Activated T-helper 2 cell treated with anti-CD3 and anti-CD28 coated beads, Interferon-gamma antibody, Interleukin-2, Interleukin-4, amounts not matched to agents 10 μg/mL and 5 μg/mL and 100 μg/mL, durations not matched to agents 14 hours and 24 hours and 36 hours (primary cell): ENCODE data around the gene RBBP8NL. TPM values are rescaled to one million over a fixed set of nuclear protein-coding genes. Genes with fewer than 3 reads are reported as not detected.

ENCODE experiments used
- DNase-seq: peaks from one replicate; pipeline ENCODE4 v3.0.0; 2021; ENCODE audit warnings: low spot score
- H3K27ac Mint-ChIP-seq: one replicate; pipeline ENCODE4 v1.8.0; 2021; ENCODE audit warnings: mixed read lengths
- H3K27me3 Mint-ChIP-seq: one replicate; pipeline ENCODE4 v1.8.0; 2021; ENCODE audit warnings: low read depth, mixed read lengths
- H3K36me3 Mint-ChIP-seq: one replicate; pipeline ENCODE4 v1.8.0; 2021; ENCODE audit warnings: low read depth, mixed read lengths
- H3K4me1 Mint-ChIP-seq: one replicate; pipeline ENCODE4 v1.8.0; 2021; ENCODE audit warnings: low read depth, mixed read lengths
- H3K4me3 Mint-ChIP-seq: one replicate; pipeline ENCODE4 v1.8.0; 2021; ENCODE audit warnings: low read depth, mild to moderate bottlenecking, moderate library complexity, mixed read lengths
- H3K9me3 Mint-ChIP-seq: one replicate; pipeline ENCODE4 v1.8.0; 2021; ENCODE audit warnings: mixed read lengths
- intact Hi-C: fragments of 100-400 bp; cut with micrococcal nuclease; formaldehyde crosslinking; loops from one replicate; pipeline ENCODE4 v1.15.1; 2023
- total RNA-seq: library from RNA; stranded (reverse); gene quantifications from 2 replicates; pipeline ENCODE4 v1.2.3, GENCODE V29; 2022

The RBBP8NL gene
- total RNA-seq, 1 donor from 2014 or later = not detected

- Mint-ChIP-seq H3K27ac (no peak overlapping the region), H3K36me3 (peaks cover 18% of the 10 kb centered on the region), H3K9me3 (peaks cover 10% of the 10 kb centered on the region), H3K4me3 (no peak overlapping the region), H3K4me1 (peaks cover 13% of the 10 kb centered on the region), H3K27me3 (no peaks in the 10 kb centered on the region)
- intact Hi-C loops = loop anchor here (10.0 kb wide), 1 partner anchor 213 kb away; no protein-coding TSS in a partner anchor
- no peak for DNase-seq
These were observed 26.0 kb downstream of the RBBP8NL start for GRCh38 chr20:62401331-62401779.

- DNase-seq = no peak
- intact Hi-C loops = loop anchor here (10.0 kb wide), 1 partner anchor 214 kb away; no protein-coding TSS in a partner anchor
- Mint-ChIP-seq H3K27ac (no peak overlapping the region), H3K36me3 (peaks cover 18% of the 10 kb centered on the region), H3K9me3 (peaks cover 10% of the 10 kb centered on the region), H3K4me1 (peaks cover 8% of the 10 kb centered on the region), H3K4me3 (no peak overlapping the region), H3K27me3 (no peaks in the 10 kb centered on the region)
These were observed 26.8 kb downstream of the RBBP8NL start for GRCh38 chr20:62400541-62400940.

- H3K27ac Mint-ChIP-seq = no peak overlapping the region
- H3K9me3 Mint-ChIP-seq = peaks cover 10% of the 10 kb centered on the region
- intact Hi-C loops = loop anchor here (10.0 kb wide), 1 partner anchor 215 kb away; no protein-coding TSS in a partner anchor
- no peak overlapping the region for H3K4me3 Mint-ChIP-seq
- H3K36me3 Mint-ChIP-seq = peaks cover 18% of the 10 kb centered on the region
- no peak for DNase-seq
- H3K27me3 Mint-ChIP-seq = no peaks in the 10 kb centered on the region
- peaks cover 3% of the 10 kb centered on the region for H3K4me1 Mint-ChIP-seq
These were observed 27.3 kb downstream of the RBBP8NL start for GRCh38 chr20:62400021-62400420.

- H3K4me3 Mint-ChIP-seq = no peak overlapping the region
- H3K36me3 Mint-ChIP-seq = peaks cover 18% of the 10 kb centered on the region
- peaks cover 10% of the 10 kb centered on the region for H3K9me3 Mint-ChIP-seq
- no peak for DNase-seq
- intact Hi-C loops = no loop called here
- H3K27ac Mint-ChIP-seq = no peak overlapping the region
- no peaks in the 10 kb centered on the region for H3K27me3 Mint-ChIP-seq
- H3K4me1 Mint-ChIP-seq = no peaks in the 10 kb centered on the region
These were observed 29.1 kb downstream of the RBBP8NL start for GRCh38 chr20:62398120-62398821.

GRCh38 chr20:62396367-62397239 lies 30.7 kb downstream of the RBBP8NL start:
- intact Hi-C loops = no loop called here
- H3K4me1 Mint-ChIP-seq = no peaks in the 10 kb centered on the region
- no peaks in the 10 kb centered on the region for H3K27me3 Mint-ChIP-seq
- H3K4me3 Mint-ChIP-seq = no peak overlapping the region
- H3K36me3 Mint-ChIP-seq = peaks cover 18% of the 10 kb centered on the region
- H3K27ac Mint-ChIP-seq = no peak overlapping the region
- peaks cover 10% of the 10 kb centered on the region for H3K9me3 Mint-ChIP-seq
- no peak for DNase-seq

- Mint-ChIP-seq H3K9me3 (peaks cover 10% of the 10 kb centered on the region), H3K4me3 (no peak overlapping the region), H3K36me3 (peaks cover 20% of the 10 kb centered on the region), H3K27ac (no peak overlapping the region), H3K27me3 (no peaks in the 10 kb centered on the region), H3K4me1 (no peaks in the 10 kb centered on the region)
- intact Hi-C loops = no loop called here
- no peak for DNase-seq
These were observed 31.8 kb downstream of the RBBP8NL start for GRCh38 chr20:62395311-62396242.

GRCh38 chr20:62394248-62395245 lies 32.8 kb downstream of the RBBP8NL start:
- peaks cover 30% of the 10 kb centered on the region for H3K36me3 Mint-ChIP-seq
- no peak overlapping the region for H3K4me3 Mint-ChIP-seq
- peaks cover 10% of the 10 kb centered on the region for H3K9me3 Mint-ChIP-seq
- H3K27ac Mint-ChIP-seq = no peak overlapping the region
- no peaks in the 10 kb centered on the region for H3K27me3 Mint-ChIP-seq
- DNase-seq = no peak
- intact Hi-C loops = no loop called here
- H3K4me1 Mint-ChIP-seq = no peaks in the 10 kb centered on the region

GRCh38 chr20:62393830-62394229 lies 33.5 kb downstream of the RBBP8NL start:
- Mint-ChIP-seq H3K4me1 (no peaks in the 10 kb centered on the region), H3K27me3 (no peaks in the 10 kb centered on the region), H3K27ac (no peak overlapping the region), H3K4me3 (no peak overlapping the region), H3K9me3 (peaks cover 10% of the 10 kb centered on the region), H3K36me3 (peaks cover 37% of the 10 kb centered on the region)
- intact Hi-C loops = no loop called here
- no peak for DNase-seq

GRCh38 chr20:62393335-62393665 lies 34.0 kb downstream of the RBBP8NL start:
- H3K27me3 Mint-ChIP-seq = no peaks in the 10 kb centered on the region
- peaks cover 2% of the 10 kb centered on the region for H3K4me1 Mint-ChIP-seq
- intact Hi-C loops = no loop called here
- DNase-seq = no peak
- H3K36me3 Mint-ChIP-seq = peaks cover 43% of the 10 kb centered on the region
- no peak overlapping the region for H3K27ac Mint-ChIP-seq
- H3K4me3 Mint-ChIP-seq = no peak overlapping the region
- peaks cover 10% of the 10 kb centered on the region for H3K9me3 Mint-ChIP-seq

- Mint-ChIP-seq H3K9me3 (peaks cover 5% of the 10 kb centered on the region), H3K4me1 (peaks cover 5% of the 10 kb centered on the region), H3K4me3 (no peak overlapping the region), H3K36me3 (peaks cover 43% of the 10 kb centered on the region), H3K27me3 (no peaks in the 10 kb centered on the region), H3K27ac (no peak overlapping the region)
- intact Hi-C loops = no loop called here
- DNase-seq = no peak
These were observed 34.6 kb downstream of the RBBP8NL start for GRCh38 chr20:62392621-62393334.

GRCh38 chr20:62392077-62392418 lies 35.3 kb downstream of the RBBP8NL start:
- no peaks in the 10 kb centered on the region for H3K9me3 Mint-ChIP-seq
- peaks cover 6% of the 10 kb centered on the region for H3K4me1 Mint-ChIP-seq
- H3K36me3 Mint-ChIP-seq = peaks cover 43% of the 10 kb centered on the region
- intact Hi-C loops = no loop called here
- H3K27ac Mint-ChIP-seq = no peak overlapping the region
- DNase-seq = no peak
- no peak overlapping the region for H3K4me3 Mint-ChIP-seq
- H3K27me3 Mint-ChIP-seq = no peaks in the 10 kb centered on the region
